GM12874 (cell line): ENCODE data around the gene ZNF814.

Experiments
- CTCF ChIP-seq: IDR thresholded peaks from 2 replicates; pipeline ENCODE4 v1.5.1; 2011; ENCODE audit warnings: low read depth, mild to moderate bottlenecking, control low read depth, low read length, moderate library complexity; ENCODE audit not compliant: insufficient read depth

Gene ZNF814

GRCh38 chr19:57829316-57829715 is 59.5 kb downstream of the ZNF814 start:
- no peak for TF ChIP-seq CTCF

DNA sequence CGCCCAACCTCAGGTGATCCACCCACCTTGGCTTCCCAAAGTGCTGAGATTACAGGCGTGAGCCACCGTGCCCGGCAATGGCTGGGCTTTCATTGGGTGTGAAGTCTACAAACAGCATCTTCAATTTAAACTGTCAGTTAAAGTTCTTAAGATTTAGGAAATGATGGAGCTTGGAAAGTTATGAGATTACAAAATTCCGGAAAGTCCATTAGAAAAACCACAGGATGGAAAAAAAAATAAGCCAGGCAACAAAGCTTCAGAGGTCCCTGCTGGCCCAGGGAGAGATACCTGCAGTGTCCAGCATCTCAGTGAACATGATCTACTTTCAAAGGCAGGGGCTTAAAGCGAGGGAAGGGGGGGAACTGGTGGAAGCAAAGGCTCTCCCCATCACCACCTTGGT is 63.3 kb downstream of the ZNF814 start:
- no peak for TF ChIP-seq CTCF

GRCh38 chr19:57820599-57820998 is 68.2 kb downstream of the ZNF814 start:
- TF ChIP-seq CTCF = no peak

DNA sequence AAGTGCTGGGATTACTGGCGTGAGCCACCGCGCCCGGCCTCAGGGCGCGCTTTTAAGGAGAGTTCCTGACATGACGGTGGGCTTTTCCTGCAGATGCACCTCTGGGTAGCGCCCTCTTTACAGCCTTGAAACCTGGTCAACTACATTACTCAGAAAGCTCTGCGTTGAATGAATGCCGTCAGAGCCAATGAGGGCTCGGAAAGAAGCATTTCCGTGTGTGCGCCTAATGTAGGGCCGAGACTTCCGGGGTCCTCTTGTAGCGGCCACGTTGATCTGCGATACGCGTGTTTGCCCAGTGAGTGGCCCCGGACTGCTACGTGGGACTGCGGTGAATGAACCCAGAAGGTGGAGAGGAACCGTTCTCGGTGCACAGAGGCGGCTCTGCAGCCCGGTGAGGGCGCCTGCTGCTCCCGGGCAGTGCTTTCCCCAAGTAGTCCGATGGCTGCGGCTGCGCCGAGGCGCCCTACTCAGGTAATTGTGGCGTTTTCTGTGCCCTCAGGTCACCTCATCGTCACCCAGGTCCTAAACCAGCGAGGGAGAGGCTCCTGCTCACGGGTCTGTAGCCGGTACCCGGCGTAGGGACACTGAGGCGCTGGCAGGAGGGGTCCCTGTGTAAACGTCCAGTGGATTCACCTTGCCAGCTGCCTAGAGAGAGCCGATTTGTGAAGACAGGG is 69.2 kb downstream of the ZNF814 start:
- TF ChIP-seq CTCF = no peak

DNA sequence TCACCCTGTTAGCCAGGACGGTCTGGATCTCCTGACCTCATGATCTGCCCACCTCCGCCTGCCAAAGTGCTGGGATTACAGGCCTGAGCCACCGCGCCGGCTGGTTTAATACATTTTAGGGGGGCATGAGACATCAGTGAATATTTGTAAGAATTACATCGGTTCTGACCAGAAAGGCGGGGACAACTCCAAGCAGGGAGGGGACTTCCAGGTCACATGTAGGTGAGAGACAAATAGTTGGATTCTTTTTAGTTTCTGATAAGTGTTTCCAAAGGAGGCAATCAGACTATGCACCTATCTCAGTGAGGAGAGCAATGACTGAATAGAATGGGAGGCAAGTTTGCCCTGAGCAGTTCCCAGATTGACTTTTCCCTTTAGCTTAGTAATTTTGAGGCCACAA is 70.5 kb downstream of the ZNF814 start:
- no peak for TF ChIP-seq CTCF

DNA sequence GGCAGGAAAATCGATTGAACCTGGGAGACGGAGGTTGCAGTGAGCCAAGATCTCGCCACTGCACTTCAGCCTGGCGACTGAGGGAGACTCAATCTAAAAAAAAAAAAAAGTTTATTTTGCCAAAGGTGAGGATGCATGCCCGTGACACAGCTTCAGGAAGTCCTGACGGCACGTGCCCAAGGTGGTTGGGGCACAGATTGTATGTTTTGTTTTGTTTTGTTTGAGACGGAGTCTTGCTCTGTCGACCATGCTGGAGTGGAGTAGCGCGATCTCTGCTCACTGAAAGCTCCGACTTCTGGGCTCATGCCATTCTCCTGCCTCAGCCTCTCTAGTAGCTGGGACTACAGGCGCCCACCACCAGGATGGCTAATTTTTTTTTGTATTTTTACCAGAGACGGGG is 70.9 kb downstream of the ZNF814 start:
- TF ChIP-seq CTCF = no peak

GRCh38 chr19:57816652-57817051 is 72.2 kb downstream of the ZNF814 start:
- no peak for TF ChIP-seq CTCF
